A673 (cell line): ENCODE measurements around the gene PPARGC1A.

ENCODE experiments used
- CTCF ChIP-seq: fragments of 300-800, 200-600 bp; sonication (generic); conservative IDR thresholded peaks from 2 replicates; pipeline ENCODE4 v1.5.1; 2017; ENCODE audit warnings: low read depth, mild to moderate bottlenecking, antibody characterized with exemption, low read length, moderate library complexity, mixed read lengths
- EZH2 ChIP-seq: fragments of 200-600 bp; sonication (generic); IDR thresholded peaks from 2 replicates; pipeline ENCODE4 v1.6.1; 2017; ENCODE audit warnings: borderline replicate concordance, low read depth, mild to moderate bottlenecking, mixed read lengths, antibody characterized with exemption, low read length; ENCODE audit not compliant: poor library complexity, severe bottlenecking

- TF ChIP-seq CTCF: no peak
- TF ChIP-seq EZH2: no peak
Observed at GRCh38 chr4:23860919-23861318, 28.9 kb downstream of the PPARGC1A start.
